GM23338 (cell line): Measurements from ENCODE around the gene C11orf54. TPM values are rescaled to one million over a fixed set of nuclear protein-coding genes. Genes with fewer than 3 reads are reported as not detected.

ENCODE experiments used
- ATAC-seq: fragments of 200-7000 bp; cut with Tn5 transposase; 3 replicates; pipeline ENCODE4 v1.9.1; 2020
- DNase-seq: peaks from one replicate; pipeline ENCODE4 v3.0.0-alpha.2; 2015; ENCODE audit warnings: low spot score
- H2AFZ ChIP-seq: fragments of 200-600 bp; sonication (generic); 2 replicates; pipeline ENCODE4 v1.8.0; 2016; ENCODE audit warnings: antibody characterized with exemption, mild to moderate bottlenecking, moderate library complexity
- H3F3A ChIP-seq: fragments of 200-600 bp; sonication (generic); replicated peaks from 2 replicates; pipeline ENCODE4 v1.8.0; 2017; ENCODE audit warnings: antibody characterized with exemption, mixed run types, low read depth
- H3K27ac ChIP-seq: fragments of 200-600 bp; sonication (generic); 2 replicates; pipeline ENCODE4 v1.6.1; 2016; ENCODE audit warnings: low read depth
- H3K27me3 ChIP-seq: fragments of 200-600 bp; sonication (generic); 2 replicates; pipeline ENCODE4 v1.8.0; 2016; ENCODE audit warnings: mild to moderate bottlenecking, mixed run types, moderate library complexity; ENCODE audit not compliant: insufficient read depth
- H3K36me3 ChIP-seq: fragments of 200-600 bp; sonication (generic); 2 replicates; pipeline ENCODE4 v1.8.0; 2016; ENCODE audit warnings: mild to moderate bottlenecking; ENCODE audit not compliant: insufficient read depth
- H3K4me1 ChIP-seq: fragments of 200-600 bp; sonication (generic); 2 replicates; pipeline ENCODE4 v1.8.0; 2016; ENCODE audit warnings: mild to moderate bottlenecking, moderate library complexity; ENCODE audit not compliant: insufficient read depth
- H3K4me2 ChIP-seq: fragments of 200-600 bp; sonication (generic); 2 replicates; pipeline ENCODE4 v1.7.1; 2017; ENCODE audit warnings: mixed run types
- H3K4me3 ChIP-seq: fragments of 200-600 bp; sonication (generic); 2 replicates; pipeline ENCODE4 v1.6.1; 2016; ENCODE audit warnings: mixed run types
- H3K79me2 ChIP-seq: fragments of 200-600 bp; sonication (generic); replicated peaks from 2 replicates; pipeline ENCODE4 v1.8.0; 2017; ENCODE audit warnings: mild to moderate bottlenecking; ENCODE audit not compliant: insufficient read depth
- H3K9me2 ChIP-seq: fragments of 200-600 bp; sonication (generic); 2 replicates; pipeline ENCODE4 v1.8.0; 2017; ENCODE audit not compliant: insufficient read depth
- H4K20me1 ChIP-seq: fragments of 200-600 bp; sonication (generic); replicated peaks from 2 replicates; pipeline ENCODE4 v1.8.0; 2017; ENCODE audit warnings: mild to moderate bottlenecking; ENCODE audit not compliant: insufficient read depth
- H3K27ac Mint-ChIP-seq: 2 replicates; pipeline ENCODE4 v1.8.0; 2020; ENCODE audit warnings: inconsistent platforms, mild to moderate bottlenecking, moderate library complexity, mixed read lengths
- H3K27me3 Mint-ChIP-seq: 3 replicates; pipeline ENCODE4 v1.8.0; 2022; ENCODE audit warnings: low read depth, mild to moderate bottlenecking, moderate library complexity, mixed read lengths, inconsistent platforms; ENCODE audit not compliant: insufficient read depth, poor library complexity
- H3K36me3 Mint-ChIP-seq: 3 replicates; pipeline ENCODE4 v1.8.0; 2021; ENCODE audit warnings: low read depth, mild to moderate bottlenecking, inconsistent platforms, moderate library complexity, mixed read lengths
- H3K4me1 Mint-ChIP-seq: 3 replicates; pipeline ENCODE4 v1.8.0; 2020; ENCODE audit warnings: mild to moderate bottlenecking, inconsistent platforms, mixed read lengths
- H3K4me3 Mint-ChIP-seq: 3 replicates; pipeline ENCODE4 v1.8.0; 2021; ENCODE audit warnings: moderate library complexity, mild to moderate bottlenecking, inconsistent platforms, mixed read lengths
- H3K9me3 Mint-ChIP-seq: 3 replicates; pipeline ENCODE4 v1.8.0; 2020; ENCODE audit warnings: moderate library complexity, mild to moderate bottlenecking, inconsistent platforms, mixed read lengths
- CREB1 ChIP-seq: fragments of 250-450 bp; sonication (Bioruptor Pico); IDR thresholded peaks from 2 replicates; pipeline ENCODE4 v1.5.0; 2020; ENCODE audit warnings: low read depth, mild to moderate bottlenecking, moderate library complexity
- EZH2 ChIP-seq: fragments of 200-600 bp; sonication (generic); IDR thresholded peaks from one replicate; pipeline ENCODE4 v1.8.0; 2017; ENCODE audit warnings: antibody characterized with exemption, mild to moderate bottlenecking, low read depth; ENCODE audit not compliant: unreplicated experiment
- EZH2phosphoT487 ChIP-seq: fragments of 200-600 bp; sonication (generic); IDR thresholded peaks from one replicate; pipeline ENCODE4 v1.8.1; 2018; ENCODE audit warnings: antibody characterized with exemption; ENCODE audit not compliant: unreplicated experiment
- JUNB ChIP-seq: IDR thresholded peaks from one replicate; pipeline ENCODE4 v1.6.1; 2016; ENCODE audit warnings: antibody characterized with exemption; ENCODE audit not compliant: unreplicated experiment
- NANOG ChIP-seq: IDR thresholded peaks from 2 replicates; pipeline ENCODE4 v1.6.1; 2016; ENCODE audit warnings: antibody characterized with exemption, borderline replicate concordance
- POLR2AphosphoS5 ChIP-seq: IDR thresholded peaks from 2 replicates; pipeline ENCODE4 v1.6.1; 2016; ENCODE audit warnings: antibody characterized with exemption, low read depth
- STAT1 ChIP-seq: IDR thresholded peaks from one replicate; pipeline ENCODE4 v1.6.1; 2016; ENCODE audit warnings: antibody characterized with exemption; ENCODE audit not compliant: unreplicated experiment
- ZNF114 ChIP-seq: fragments of 250-450 bp; sonication (Bioruptor Pico); IDR thresholded peaks from 2 replicates; pipeline ENCODE4 v1.5.0; 2020; ENCODE audit warnings: mild to moderate bottlenecking, moderate library complexity
- ZNF331 ChIP-seq: fragments of 250-450 bp; sonication (Bioruptor Pico); IDR thresholded peaks from 2 replicates; pipeline ENCODE4 v1.5.0; 2020; ENCODE audit warnings: low read depth, mild to moderate bottlenecking, moderate library complexity
- polyA plus RNA-seq: library from polyadenylated mRNA; unstranded; fragments of >200 nt; fragmentation: Nextera tagmentation; extraction: Ambion mirVana; gene quantifications from 2 replicates; pipeline ENCODE4 v1.2.1, GENCODE V29; 2016
- total RNA-seq: library from RNA; depleted of rRNA; stranded (reverse); fragments of >200 nt; shearing (Covaris generic); gene quantifications from 2 replicates; pipeline ENCODE4 v1.2.3, GENCODE V29; 2014
- TF ChIP-seq, protein P1 (sequence below): fragments of 250-450 bp; sonication (Bioruptor Pico); IDR thresholded peaks from 2 replicates; pipeline ENCODE4 v1.5.0; 2020; ENCODE audit warnings: mild to moderate bottlenecking, moderate library complexity
- TF ChIP-seq, protein P2 (sequence below), 2 experiments: fragments of 200-600 bp in 1 of 2; sonication (generic) in 1 of 2; conservative IDR thresholded peaks; 2 replicates each; pipeline versions ENCODE4 v1.5.1 to v1.6.1; 2016 to 2017; ENCODE audit warnings: antibody characterized with exemption in 2 of 2, low read depth in 2 of 2, mild to moderate bottlenecking in 2 of 2, moderate library complexity in 1 of 2
- TF ChIP-seq, protein P3 (sequence below): IDR thresholded peaks from one replicate; pipeline ENCODE4 v1.6.1; 2018; ENCODE audit warnings: antibody characterized with exemption; ENCODE audit not compliant: unreplicated experiment
- TF ChIP-seq, protein P4 (sequence below): IDR thresholded peaks from 2 replicates; pipeline ENCODE4 v1.6.1; 2016; ENCODE audit warnings: antibody characterized with exemption

The C11orf54 gene
- total and polyA plus RNA-seq, 2 experiments from 2014 or later = 35.8 to 38.8 TPM

DNA sequence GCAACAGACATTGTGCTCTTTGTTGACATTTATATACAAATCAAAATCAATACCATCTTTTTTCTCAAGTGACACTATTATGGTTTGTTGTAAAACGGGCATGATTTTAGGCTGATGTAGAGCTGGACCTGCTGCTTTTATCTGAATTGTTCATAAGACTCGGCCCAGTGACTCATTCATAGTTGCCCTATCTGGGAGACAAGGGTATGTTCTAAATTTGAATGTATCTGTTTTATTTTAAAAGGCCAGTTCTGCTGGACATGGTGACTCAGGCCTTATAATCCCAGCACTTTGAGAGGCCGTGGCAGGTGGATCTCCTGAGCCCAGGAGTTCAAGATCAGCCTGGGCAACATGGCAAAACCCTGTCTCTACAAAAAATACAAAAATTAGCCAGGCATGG lies 40.6 kb upstream of the C11orf54 start:
- peaks cover 75% of the 10 kb centered on the region for H3K36me3 Mint-ChIP-seq
- Histone ChIP-seq H3K27me3 (no peaks in the 10 kb centered on the region), H3K36me3 (peaks cover 61% of the 10 kb centered on the region)

More for the DNA sequence above, 40.6 kb upstream of the C11orf54 start:
- Histone ChIP-seq H3K79me2 (no peaks in the 10 kb centered on the region), H3F3A (no peaks in the 10 kb centered on the region), H3K9me2 (no peaks in the 10 kb centered on the region), H3K4me3 (no peak overlapping the region), H3K27ac (no peak overlapping the region), H4K20me1 (0 out of 2 replicates have a peak, but pooled peaks cover 4% of the 10 kb centered on the region), H3K4me1 (no peaks in the 10 kb centered on the region), H2AFZ (no peak overlapping the region), H3K4me2 (no peak overlapping the region)
- TF ChIP-seq, protein P1, sequence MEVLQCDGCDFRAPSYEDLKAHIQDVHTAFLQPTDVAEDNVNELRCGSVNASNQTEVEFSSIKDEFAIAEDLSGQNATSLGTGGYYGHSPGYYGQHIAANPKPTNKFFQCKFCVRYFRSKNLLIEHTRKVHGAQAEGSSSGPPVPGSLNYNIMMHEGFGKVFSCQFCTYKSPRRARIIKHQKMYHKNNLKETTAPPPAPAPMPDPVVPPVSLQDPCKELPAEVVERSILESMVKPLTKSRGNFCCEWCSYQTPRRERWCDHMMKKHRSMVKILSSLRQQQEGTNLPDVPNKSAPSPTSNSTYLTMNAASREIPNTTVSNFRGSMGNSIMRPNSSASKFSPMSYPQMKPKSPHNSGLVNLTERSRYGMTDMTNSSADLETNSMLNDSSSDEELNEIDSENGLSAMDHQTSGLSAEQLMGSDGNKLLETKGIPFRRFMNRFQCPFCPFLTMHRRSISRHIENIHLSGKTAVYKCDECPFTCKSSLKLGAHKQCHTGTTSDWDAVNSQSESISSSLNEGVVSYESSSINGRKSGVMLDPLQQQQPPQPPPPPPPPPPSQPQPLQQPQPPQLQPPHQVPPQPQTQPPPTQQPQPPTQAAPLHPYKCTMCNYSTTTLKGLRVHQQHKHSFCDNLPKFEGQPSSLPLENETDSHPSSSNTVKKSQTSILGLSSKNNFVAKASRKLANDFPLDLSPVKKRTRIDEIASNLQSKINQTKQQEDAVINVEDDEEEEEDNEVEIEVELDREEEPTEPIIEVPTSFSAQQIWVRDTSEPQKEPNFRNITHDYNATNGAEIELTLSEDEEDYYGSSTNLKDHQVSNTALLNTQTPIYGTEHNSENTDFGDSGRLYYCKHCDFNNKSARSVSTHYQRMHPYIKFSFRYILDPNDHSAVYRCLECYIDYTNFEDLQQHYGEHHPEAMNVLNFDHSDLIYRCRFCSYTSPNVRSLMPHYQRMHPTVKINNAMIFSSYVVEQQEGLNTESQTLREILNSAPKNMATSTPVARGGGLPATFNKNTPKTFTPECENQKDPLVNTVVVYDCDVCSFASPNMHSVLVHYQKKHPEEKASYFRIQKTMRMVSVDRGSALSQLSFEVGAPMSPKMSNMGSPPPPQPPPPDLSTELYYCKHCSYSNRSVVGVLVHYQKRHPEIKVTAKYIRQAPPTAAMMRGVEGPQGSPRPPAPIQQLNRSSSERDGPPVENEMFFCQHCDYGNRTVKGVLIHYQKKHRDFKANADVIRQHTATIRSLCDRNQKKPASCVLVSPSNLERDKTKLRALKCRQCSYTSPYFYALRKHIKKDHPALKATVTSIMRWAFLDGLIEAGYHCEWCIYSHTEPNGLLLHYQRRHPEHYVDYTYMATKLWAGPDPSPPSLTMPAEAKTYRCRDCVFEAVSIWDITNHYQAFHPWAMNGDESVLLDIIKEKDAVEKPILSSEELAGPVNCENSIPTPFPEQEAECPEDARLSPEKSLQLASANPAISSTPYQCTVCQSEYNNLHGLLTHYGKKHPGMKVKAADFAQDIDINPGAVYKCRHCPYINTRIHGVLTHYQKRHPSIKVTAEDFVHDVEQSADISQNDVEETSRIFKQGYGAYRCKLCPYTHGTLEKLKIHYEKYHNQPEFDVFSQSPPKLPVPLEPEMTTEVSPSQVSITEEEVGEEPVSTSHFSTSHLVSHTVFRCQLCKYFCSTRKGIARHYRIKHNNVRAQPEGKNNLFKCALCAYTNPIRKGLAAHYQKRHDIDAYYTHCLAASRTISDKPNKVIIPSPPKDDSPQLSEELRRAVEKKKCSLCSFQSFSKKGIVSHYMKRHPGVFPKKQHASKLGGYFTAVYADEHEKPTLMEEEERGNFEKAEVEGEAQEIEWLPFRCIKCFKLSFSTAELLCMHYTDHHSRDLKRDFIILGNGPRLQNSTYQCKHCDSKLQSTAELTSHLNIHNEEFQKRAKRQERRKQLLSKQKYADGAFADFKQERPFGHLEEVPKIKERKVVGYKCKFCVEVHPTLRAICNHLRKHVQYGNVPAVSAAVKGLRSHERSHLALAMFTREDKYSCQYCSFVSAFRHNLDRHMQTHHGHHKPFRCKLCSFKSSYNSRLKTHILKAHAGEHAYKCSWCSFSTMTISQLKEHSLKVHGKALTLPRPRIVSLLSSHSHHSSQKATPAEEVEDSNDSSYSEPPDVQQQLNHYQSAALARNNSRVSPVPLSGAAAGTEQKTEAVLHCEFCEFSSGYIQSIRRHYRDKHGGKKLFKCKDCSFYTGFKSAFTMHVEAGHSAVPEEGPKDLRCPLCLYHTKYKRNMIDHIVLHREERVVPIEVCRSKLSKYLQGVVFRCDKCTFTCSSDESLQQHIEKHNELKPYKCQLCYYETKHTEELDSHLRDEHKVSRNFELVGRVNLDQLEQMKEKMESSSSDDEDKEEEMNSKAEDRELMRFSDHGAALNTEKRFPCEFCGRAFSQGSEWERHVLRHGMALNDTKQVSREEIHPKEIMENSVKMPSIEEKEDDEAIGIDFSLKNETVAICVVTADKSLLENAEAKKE = no peak
- TF ChIP-seq, protein P2, sequence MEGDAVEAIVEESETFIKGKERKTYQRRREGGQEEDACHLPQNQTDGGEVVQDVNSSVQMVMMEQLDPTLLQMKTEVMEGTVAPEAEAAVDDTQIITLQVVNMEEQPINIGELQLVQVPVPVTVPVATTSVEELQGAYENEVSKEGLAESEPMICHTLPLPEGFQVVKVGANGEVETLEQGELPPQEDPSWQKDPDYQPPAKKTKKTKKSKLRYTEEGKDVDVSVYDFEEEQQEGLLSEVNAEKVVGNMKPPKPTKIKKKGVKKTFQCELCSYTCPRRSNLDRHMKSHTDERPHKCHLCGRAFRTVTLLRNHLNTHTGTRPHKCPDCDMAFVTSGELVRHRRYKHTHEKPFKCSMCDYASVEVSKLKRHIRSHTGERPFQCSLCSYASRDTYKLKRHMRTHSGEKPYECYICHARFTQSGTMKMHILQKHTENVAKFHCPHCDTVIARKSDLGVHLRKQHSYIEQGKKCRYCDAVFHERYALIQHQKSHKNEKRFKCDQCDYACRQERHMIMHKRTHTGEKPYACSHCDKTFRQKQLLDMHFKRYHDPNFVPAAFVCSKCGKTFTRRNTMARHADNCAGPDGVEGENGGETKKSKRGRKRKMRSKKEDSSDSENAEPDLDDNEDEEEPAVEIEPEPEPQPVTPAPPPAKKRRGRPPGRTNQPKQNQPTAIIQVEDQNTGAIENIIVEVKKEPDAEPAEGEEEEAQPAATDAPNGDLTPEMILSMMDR (conservative IDR thresholded peaks at IDR 0.05; ENCODE audit: low read depth in 2 of 2) = no peak
- TF ChIP-seq ZNF114 (CRISPR knock-in tag) (no peak), EZH2 (no peak), EZH2phosphoT487 (no peak), JUNB (no peak), CREB1 (CRISPR knock-in tag) (no peak), ZNF331 (CRISPR knock-in tag) (no peak), NANOG (no peak), POLR2AphosphoS5 (no peak), STAT1 (no peak)
- TF ChIP-seq, protein P3, sequence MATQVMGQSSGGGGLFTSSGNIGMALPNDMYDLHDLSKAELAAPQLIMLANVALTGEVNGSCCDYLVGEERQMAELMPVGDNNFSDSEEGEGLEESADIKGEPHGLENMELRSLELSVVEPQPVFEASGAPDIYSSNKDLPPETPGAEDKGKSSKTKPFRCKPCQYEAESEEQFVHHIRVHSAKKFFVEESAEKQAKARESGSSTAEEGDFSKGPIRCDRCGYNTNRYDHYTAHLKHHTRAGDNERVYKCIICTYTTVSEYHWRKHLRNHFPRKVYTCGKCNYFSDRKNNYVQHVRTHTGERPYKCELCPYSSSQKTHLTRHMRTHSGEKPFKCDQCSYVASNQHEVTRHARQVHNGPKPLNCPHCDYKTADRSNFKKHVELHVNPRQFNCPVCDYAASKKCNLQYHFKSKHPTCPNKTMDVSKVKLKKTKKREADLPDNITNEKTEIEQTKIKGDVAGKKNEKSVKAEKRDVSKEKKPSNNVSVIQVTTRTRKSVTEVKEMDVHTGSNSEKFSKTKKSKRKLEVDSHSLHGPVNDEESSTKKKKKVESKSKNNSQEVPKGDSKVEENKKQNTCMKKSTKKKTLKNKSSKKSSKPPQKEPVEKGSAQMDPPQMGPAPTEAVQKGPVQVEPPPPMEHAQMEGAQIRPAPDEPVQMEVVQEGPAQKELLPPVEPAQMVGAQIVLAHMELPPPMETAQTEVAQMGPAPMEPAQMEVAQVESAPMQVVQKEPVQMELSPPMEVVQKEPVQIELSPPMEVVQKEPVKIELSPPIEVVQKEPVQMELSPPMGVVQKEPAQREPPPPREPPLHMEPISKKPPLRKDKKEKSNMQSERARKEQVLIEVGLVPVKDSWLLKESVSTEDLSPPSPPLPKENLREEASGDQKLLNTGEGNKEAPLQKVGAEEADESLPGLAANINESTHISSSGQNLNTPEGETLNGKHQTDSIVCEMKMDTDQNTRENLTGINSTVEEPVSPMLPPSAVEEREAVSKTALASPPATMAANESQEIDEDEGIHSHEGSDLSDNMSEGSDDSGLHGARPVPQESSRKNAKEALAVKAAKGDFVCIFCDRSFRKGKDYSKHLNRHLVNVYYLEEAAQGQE = no peak
- TF ChIP-seq, protein P4, sequence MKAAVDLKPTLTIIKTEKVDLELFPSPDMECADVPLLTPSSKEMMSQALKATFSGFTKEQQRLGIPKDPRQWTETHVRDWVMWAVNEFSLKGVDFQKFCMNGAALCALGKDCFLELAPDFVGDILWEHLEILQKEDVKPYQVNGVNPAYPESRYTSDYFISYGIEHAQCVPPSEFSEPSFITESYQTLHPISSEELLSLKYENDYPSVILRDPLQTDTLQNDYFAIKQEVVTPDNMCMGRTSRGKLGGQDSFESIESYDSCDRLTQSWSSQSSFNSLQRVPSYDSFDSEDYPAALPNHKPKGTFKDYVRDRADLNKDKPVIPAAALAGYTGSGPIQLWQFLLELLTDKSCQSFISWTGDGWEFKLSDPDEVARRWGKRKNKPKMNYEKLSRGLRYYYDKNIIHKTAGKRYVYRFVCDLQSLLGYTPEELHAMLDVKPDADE = no peak
- no peak overlapping the region for H3K27ac Mint-ChIP-seq
- no peaks in the 10 kb centered on the region for H3K9me3 Mint-ChIP-seq
- no peak for DNase-seq
- H3K4me1 Mint-ChIP-seq = no peaks in the 10 kb centered on the region
- no peaks in the 10 kb centered on the region for H3K27me3 Mint-ChIP-seq
- H3K4me3 Mint-ChIP-seq = no peak overlapping the region
- no peak for ATAC-seq
